Right atrium auricular region (tissue), 2 donors: ENCODE measurements around the gene ERCC6. TPM values are rescaled to one million over a fixed set of nuclear protein-coding genes. Genes with fewer than 3 reads are reported as not detected.

Experiments
- DNase-seq: peaks from one replicate; pipeline ENCODE4 v3.0.0-alpha.2; 2019; ENCODE audit warnings: low spot score
- H3K27ac ChIP-seq, 2 donors: fragments of 200-600 bp; sonication (generic); 1 replicate in 1 of 2; 2 replicates in 1 of 2; pipeline ENCODE4 v1.5.1; 2016 to 2019
- H3K27me3 ChIP-seq, 2 donors: fragments of 200-600 bp; sonication (generic); one replicate each; pipeline versions ENCODE4 v1.5.1 to v1.6.0; 2017 to 2019
- H3K36me3 ChIP-seq: fragments of 200-600 bp; sonication (generic); one replicate; pipeline ENCODE4 v1.5.1; 2016
- H3K4me1 ChIP-seq, 2 donors: fragments of 200-600 bp; sonication (generic); one replicate each; pipeline versions ENCODE4 v1.5.1 to v1.6.0; 2017 to 2019
- H3K4me3 ChIP-seq, 2 donors: fragments of 200-600 bp; sonication (generic); 1 replicate in 1 of 2; 2 replicates in 1 of 2; pipeline ENCODE4 v1.5.1; 2017 to 2019; ENCODE audit warnings: mild to moderate bottlenecking in 1 of 2, moderate library complexity in 1 of 2
- H3K9me3 ChIP-seq, 2 donors: fragments of 200-600 bp; sonication (generic); one replicate each; pipeline ENCODE4 v1.5.1; 2019
- CTCF ChIP-seq, 2 donors: fragments of 200-600 bp; sonication (generic); IDR thresholded peaks; one replicate each; pipeline ENCODE4 v1.5.1; 2019; ENCODE audit warnings: antibody characterized with exemption in 2 of 2
- total RNA-seq, 2 donors: library from RNA; depleted of rRNA; stranded (reverse); fragments of >200 nt; gene quantifications; one replicate each; pipeline ENCODE4 v1.1.0, GENCODE V29; 2016

ERCC6 gene
- total RNA-seq, 2 donors from 2014 or later = 11.5 to 12.0 TPM

DNA sequence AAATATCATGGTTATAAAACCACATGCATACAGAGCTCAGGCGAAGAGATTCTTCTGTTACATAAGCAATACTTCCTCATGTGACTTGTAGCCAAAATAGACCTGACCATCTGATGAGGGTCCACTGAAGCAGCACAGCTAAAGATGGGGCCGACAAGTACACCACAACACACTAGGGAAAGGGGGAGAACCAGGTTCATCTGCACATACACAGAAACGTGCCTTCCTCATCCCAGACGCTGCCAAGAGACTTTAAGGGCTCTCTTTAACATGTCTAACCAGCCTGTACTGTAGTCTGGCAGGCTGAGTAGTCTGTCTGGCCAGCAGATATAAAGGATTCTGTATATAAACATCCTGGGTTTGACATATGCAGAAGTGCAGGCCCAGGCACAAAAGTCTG, 30.3 kb downstream of the ERCC6 start:
- no peak overlapping the region for H3K4me3 ChIP-seq

GRCh38 chr10:49508249-49508648, 30.7 kb downstream of the ERCC6 start:
- H3K27me3 ChIP-seq = no peaks in the 10 kb centered on the region
- no peak for TF ChIP-seq CTCF (IDR thresholded peaks at IDR 0.05)

More for the DNA sequence above, 30.3 kb downstream of the ERCC6 start:
- Histone ChIP-seq H3K4me1 (no peaks in the 10 kb centered on the region), H3K9me3 (no peaks in the 10 kb centered on the region), H3K27ac (no peak overlapping the region), H3K27me3 (no peaks in the 10 kb centered on the region), H3K36me3 (peaks cover 10% of the 10 kb centered on the region)
- no peak for DNase-seq
- no peak for TF ChIP-seq CTCF (IDR thresholded peaks at IDR 0.05)

GRCh38 chr10:49505589-49505988, 33.3 kb downstream of the ERCC6 start:
- no peaks in the 10 kb centered on the region for H3K27me3 ChIP-seq
- no peaks in the 10 kb centered on the region for H3K9me3 ChIP-seq
- DNase-seq = no peak
- H3K36me3 ChIP-seq = peaks cover 10% of the 10 kb centered on the region
- no peak overlapping the region for H3K4me3 ChIP-seq
- no peak overlapping the region for H3K27ac ChIP-seq
- no peak for TF ChIP-seq CTCF (IDR thresholded peaks at IDR 0.05)
- H3K4me1 ChIP-seq = no peaks in the 10 kb centered on the region

More at GRCh38 chr10:49508249-49508648, 30.7 kb downstream of the ERCC6 start:
- Histone ChIP-seq H3K36me3 (peaks cover 10% of the 10 kb centered on the region), H3K9me3 (no peaks in the 10 kb centered on the region), H3K4me3 (no peak overlapping the region), H3K4me1 (no peaks in the 10 kb centered on the region), H3K27ac (no peak overlapping the region)
- no peak for DNase-seq

GRCh38 chr10:49505076-49505475, 33.8 kb downstream of the ERCC6 start:
- Histone ChIP-seq H3K4me3 (no peak overlapping the region), H3K27me3 (no peaks in the 10 kb centered on the region), H3K4me1 (no peaks in the 10 kb centered on the region), H3K36me3 (peaks cover 10% of the 10 kb centered on the region), H3K27ac (no peak overlapping the region), H3K9me3 (no peaks in the 10 kb centered on the region)
- no peak for DNase-seq
- no peak for TF ChIP-seq CTCF (IDR thresholded peaks at IDR 0.05)

GRCh38 chr10:49504528-49504927, 34.4 kb downstream of the ERCC6 start:
- no peak for DNase-seq
- no peak overlapping the region for H3K27ac ChIP-seq
- no peaks in the 10 kb centered on the region for H3K4me1 ChIP-seq
- no peak for TF ChIP-seq CTCF (IDR thresholded peaks at IDR 0.05)
- peaks cover 10% of the 10 kb centered on the region for H3K36me3 ChIP-seq
- H3K9me3 ChIP-seq = no peaks in the 10 kb centered on the region
- no peak overlapping the region for H3K4me3 ChIP-seq
- no peaks in the 10 kb centered on the region for H3K27me3 ChIP-seq

GRCh38 chr10:49502358-49502757, 36.6 kb downstream of the ERCC6 start:
- H3K27me3 ChIP-seq = no peaks in the 10 kb centered on the region
- H3K27ac ChIP-seq = no peak overlapping the region
- DNase-seq = no peak
- H3K4me1 ChIP-seq = no peaks in the 10 kb centered on the region
- peaks cover 10% of the 10 kb centered on the region for H3K36me3 ChIP-seq
- H3K4me3 ChIP-seq = no peak overlapping the region
- TF ChIP-seq CTCF (IDR thresholded peaks at IDR 0.05) = no peak
- H3K9me3 ChIP-seq = no peaks in the 10 kb centered on the region
